ENCODE measurements around the gene ANGEL2. TPM values are rescaled to one million over a fixed set of nuclear protein-coding genes. Genes with fewer than 3 reads are reported as not detected.
"Not testable (repeated sequence)": the region's sequence is repeated elsewhere in the genome, so short reads cannot be mapped to it uniquely, and the experiment has no call there.

Gene ANGEL2
- polyA plus RNA-seq, 1 donor from 2014 or later = 33.1 TPM

DNA sequence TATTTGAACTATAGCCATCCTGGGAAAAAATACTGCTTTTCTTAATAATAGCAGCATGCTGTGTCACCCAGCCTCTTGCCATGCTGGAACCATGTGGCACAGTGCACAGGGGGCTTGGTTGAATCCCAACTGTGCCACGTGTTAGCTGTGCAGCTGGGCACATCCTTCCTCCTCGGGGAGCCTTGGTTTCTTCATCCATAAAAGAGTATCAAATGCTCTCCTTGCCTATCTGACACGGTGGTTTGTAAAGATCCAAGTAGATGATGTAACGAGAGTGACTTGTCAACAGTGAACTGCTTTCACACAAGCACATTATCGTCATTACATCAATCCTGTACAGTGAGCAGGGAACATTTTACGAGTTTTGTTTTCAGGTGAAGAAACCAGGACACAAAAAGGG, 41.0 kb downstream of the ANGEL2 start:
- H3K4me3 Mint-ChIP-seq = no peak overlapping the region
- no peak overlapping the region for H3K27ac Mint-ChIP-seq
- H3K9me3 Mint-ChIP-seq = peaks cover 0 to under 1% (median 0%) of the 10 kb centered on the region in 3 donors
- no peaks in the 10 kb centered on the region for H3K36me3 Mint-ChIP-seq
- peaks cover 0 to 4% (median 4%) of the 10 kb centered on the region in 3 donors for H3K4me1 Mint-ChIP-seq
- no peaks in the 10 kb centered on the region for H3K27me3 Mint-ChIP-seq

DNA sequence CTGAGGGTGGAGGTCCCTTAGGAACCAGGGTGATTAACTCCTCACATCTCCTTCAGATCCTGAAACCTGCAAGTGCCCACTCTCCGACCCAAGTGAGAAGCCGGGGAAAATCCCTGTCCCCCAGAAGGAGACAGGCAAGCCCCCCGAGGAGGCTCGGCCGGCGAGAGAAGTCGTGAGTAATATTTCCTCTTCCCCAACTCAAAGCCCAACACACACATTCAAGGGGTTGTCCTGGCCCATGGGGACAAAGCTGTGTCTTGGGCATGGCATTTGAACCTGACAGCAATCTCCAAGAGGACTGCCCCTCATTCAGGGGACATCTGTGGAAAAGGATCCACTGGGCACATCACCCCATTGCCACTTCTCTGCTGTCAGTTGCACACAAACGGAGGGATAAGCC, 41.8 kb downstream of the ANGEL2 start:
- Mint-ChIP-seq H3K9me3 (peaks cover 0 to 3% (median 0%) of the 10 kb centered on the region in 3 donors), H3K4me1 (peaks cover 0 to 4% (median 1%) of the 10 kb centered on the region in 3 donors), H3K36me3 (no peaks in the 10 kb centered on the region), H3K27me3 (no peaks in the 10 kb centered on the region), H3K4me3 (no peak overlapping the region), H3K27ac (peak overlapping the region in 1 of 3 donors; percentile 16)

DNA sequence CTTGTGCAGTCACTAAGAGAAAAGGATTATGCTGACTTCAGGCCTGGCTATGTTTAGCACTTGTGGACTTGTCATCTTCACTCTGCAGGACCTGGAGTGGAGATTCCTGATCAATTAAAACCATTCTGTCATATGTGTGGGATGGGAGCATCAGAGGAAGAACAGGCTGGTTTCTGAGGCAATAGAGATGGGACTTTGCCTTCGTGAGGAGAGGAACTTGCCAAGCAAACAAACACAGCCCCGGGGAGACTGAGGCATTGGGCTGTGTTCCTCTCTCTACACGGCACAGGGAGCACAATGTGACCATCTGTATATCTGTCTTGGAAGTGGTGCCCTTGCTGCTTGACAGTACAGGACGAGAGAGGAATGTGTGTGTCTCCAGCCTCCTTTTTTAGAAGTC, 42.2 kb downstream of the ANGEL2 start:
- Mint-ChIP-seq H3K27ac (peak overlapping the region in 1 of 3 donors; percentile 16), H3K27me3 (no peaks in the 10 kb centered on the region), H3K9me3 (peaks cover 0 to 3% (median 0%) of the 10 kb centered on the region in 3 donors), H3K36me3 (no peaks in the 10 kb centered on the region), H3K4me1 (peaks cover 0 to 1% (median 0%) of the 10 kb centered on the region in 3 donors), H3K4me3 (no peak overlapping the region)

DNA sequence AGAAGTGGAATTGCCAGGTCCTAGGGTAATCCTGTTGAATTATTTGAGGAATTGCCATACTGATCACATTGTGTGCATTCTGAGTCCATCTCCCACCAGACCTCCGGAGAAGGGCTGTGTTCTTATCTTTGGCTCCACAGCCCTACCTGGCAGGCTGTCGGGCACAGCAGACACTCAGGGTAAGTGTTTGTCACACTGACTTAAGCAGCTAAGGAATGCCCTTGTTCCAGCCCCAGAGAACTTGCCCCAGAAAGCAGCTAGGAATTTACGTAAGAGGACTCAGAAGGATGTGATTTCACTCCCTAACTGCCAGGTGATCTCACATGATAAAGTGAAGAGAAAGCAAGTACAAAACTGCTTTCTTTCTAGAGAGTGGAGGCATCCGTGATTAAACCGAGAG, 44.4 kb downstream of the ANGEL2 start:
- H3K4me1 Mint-ChIP-seq = peaks cover 0 to 1% (median 0%) of the 10 kb centered on the region in 3 donors
- H3K36me3 Mint-ChIP-seq = no peaks in the 10 kb centered on the region
- no peak overlapping the region for H3K27ac Mint-ChIP-seq
- peaks cover 5% of the 10 kb centered on the region for H3K27me3 Mint-ChIP-seq
- H3K9me3 Mint-ChIP-seq = peaks cover 0 to 3% (median 0%) of the 10 kb centered on the region in 3 donors
- H3K4me3 Mint-ChIP-seq = no peak overlapping the region

DNA sequence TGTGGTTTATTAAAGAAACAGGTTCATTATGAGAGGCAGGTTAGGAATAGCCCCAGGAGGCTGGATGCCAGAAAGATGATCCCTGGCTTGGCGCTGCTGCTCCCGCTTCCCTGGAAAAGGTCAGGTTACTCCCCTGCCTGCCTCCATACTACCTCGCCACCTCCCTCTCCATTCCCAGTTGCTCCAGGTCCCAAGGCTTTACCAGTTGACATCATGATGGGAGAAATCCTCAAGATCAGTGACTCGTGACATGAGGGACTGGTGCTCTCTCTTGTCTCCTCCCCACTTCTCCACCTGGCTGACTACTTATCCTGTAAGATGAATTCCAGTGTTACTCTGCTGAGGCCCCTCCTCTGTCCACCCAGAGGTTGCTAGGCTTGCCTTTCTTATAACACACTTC, 45.6 kb downstream of the ANGEL2 start:
- H3K27me3 Mint-ChIP-seq = peaks cover 9% of the 10 kb centered on the region
- H3K36me3 Mint-ChIP-seq = no peaks in the 10 kb centered on the region
- no peak overlapping the region for H3K4me3 Mint-ChIP-seq
- H3K4me1 Mint-ChIP-seq = peaks cover 0 to 1% (median 0%) of the 10 kb centered on the region in 3 donors
- H3K9me3 Mint-ChIP-seq = peaks cover 0 to 3% (median 0%) of the 10 kb centered on the region in 3 donors
- no peak overlapping the region for H3K27ac Mint-ChIP-seq

DNA sequence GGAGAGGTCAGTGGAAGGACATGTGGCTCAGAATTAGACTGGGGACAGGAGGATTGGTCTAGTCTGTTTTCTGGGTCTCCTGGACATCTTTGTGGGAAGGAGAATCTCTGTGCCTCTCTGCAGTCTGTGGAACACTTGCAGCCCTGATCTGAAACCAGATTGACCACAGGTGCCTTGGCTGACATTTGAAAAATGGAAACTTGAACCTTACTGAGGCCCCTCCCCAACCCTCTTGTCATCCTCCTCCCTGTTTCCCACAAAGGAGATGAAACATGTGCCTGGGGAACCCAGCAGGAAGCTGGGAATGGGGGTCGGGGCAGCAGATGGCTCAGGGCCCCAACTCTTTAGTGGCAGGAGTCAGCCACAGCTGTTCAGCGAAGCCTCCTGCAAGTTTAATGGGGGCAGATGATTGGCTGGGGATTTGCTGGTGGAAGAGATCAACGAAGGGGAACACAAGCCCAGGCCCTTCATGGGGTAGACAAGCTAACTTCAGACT, 47.3 kb downstream of the ANGEL2 start:
- Mint-ChIP-seq H3K4me3 (no peak overlapping the region), H3K27ac (no peak overlapping the region), H3K36me3 (no peaks in the 10 kb centered on the region), H3K27me3 (peaks cover 11% of the 10 kb centered on the region), H3K4me1 (peaks cover 0 to 1% (median 0%) of the 10 kb centered on the region in 3 donors), H3K9me3 (peaks cover 0 to 3% (median 0%) of the 10 kb centered on the region in 3 donors)

DNA sequence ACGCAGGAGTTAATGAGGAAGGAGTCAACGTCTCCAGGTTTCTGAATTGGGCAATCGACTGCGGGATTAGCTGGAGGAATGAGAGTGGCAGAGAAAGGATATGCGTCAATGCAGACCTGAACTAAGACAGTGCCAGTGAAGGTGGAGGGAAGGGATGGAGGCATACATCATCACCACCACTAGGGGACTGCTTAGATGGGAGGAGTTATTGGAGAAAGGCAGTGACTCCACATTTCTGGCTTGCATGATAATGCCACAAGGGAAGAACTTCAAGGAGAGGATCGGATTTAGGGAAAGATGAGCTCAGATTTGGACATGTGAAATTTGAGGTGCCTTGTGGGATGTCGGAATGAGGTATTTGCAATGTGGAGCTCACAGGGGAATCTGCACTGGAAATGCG, 47.9 kb downstream of the ANGEL2 start:
- H3K36me3 Mint-ChIP-seq = no peaks in the 10 kb centered on the region

DNA sequence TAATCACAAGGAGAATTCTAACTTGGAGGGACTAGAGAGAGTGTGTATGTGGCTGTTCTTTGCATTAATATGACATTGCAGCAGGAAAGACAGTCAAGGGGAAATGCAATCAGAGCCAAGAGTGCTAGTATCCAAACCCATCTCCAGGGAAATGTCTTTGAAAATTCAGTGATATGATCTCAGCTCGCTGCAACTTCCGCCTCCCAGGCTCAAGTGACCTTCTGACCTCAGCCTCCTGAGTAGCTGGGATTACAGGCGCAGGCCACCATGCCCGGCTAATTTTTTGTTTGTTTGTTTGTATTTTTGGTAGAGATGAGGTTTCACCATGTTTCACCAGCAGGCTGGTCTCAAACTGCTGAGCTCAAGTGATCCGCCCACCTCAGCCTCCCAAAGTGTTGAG, 49.1 kb downstream of the ANGEL2 start:
- Mint-ChIP-seq H3K27me3 (peaks cover 12% of the 10 kb centered on the region), H3K36me3 (peaks cover 3% of the 10 kb centered on the region), H3K27ac (no peak overlapping the region), H3K4me1 (peaks cover 0 to 3% (median 0%) of the 10 kb centered on the region in 3 donors), H3K9me3 (peaks cover 0 to 3% (median 0%) of the 10 kb centered on the region in 3 donors), H3K4me3 (no peak overlapping the region)

More for the DNA sequence above, 47.9 kb downstream of the ANGEL2 start:
- no peak overlapping the region for H3K4me3 Mint-ChIP-seq
- no peak overlapping the region for H3K27ac Mint-ChIP-seq
- peaks cover 11% of the 10 kb centered on the region for H3K27me3 Mint-ChIP-seq
- H3K4me1 Mint-ChIP-seq = peaks cover 0 to 1% (median 0%) of the 10 kb centered on the region in 3 donors
- peaks cover 0 to 3% (median 0%) of the 10 kb centered on the region in 3 donors for H3K9me3 Mint-ChIP-seq

DNA sequence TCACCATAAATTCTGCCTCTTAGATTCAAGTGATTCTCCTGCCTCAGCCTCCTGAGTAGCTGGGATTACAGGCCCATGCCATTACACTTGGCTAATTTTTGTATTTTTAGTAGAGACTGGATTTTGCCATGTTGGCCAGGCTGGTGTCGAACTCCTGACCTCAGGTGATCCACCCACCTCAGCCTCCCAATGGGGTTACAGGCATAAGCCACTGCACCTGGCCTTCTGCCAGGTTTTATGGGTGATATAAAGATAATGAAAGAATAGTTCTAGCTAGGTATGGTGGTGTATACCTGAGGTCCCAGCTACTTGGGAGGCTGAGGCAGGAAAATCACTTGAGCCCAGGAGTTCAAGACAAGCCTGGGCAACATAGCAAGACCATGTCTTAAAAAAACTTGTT, 50.7 kb downstream of the ANGEL2 start:
- peaks cover 14% of the 10 kb centered on the region for H3K27me3 Mint-ChIP-seq
- H3K4me3 Mint-ChIP-seq, H3K9me3 Mint-ChIP-seq, H3K4me1 Mint-ChIP-seq, H3K36me3 Mint-ChIP-seq, H3K27ac Mint-ChIP-seq: not testable (repeated sequence)

DNA sequence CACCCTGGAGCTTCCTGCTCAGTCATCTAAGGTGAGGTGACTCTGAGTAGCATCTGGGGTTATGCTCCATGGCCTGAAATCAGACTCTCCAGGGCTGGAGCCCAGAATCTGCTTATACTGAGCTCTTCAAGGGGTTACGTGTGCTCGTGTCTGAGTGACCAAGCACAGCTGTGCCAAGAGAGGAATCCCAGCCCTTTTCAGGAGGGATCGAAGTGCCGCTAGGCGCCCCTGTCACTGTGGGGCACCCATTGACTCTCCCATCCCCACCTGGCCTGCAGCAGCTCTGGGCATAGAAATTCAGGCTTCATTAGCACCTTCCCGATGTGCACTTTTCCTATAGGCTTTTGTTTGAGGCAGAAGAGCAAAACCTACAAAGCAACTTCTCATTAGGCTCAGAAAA, 51.6 kb downstream of the ANGEL2 start:
- H3K36me3 Mint-ChIP-seq = peaks cover 3% of the 10 kb centered on the region
- H3K27ac Mint-ChIP-seq = no peak overlapping the region
- no peak overlapping the region for H3K4me3 Mint-ChIP-seq
- H3K9me3 Mint-ChIP-seq = no peaks in the 10 kb centered on the region
- H3K27me3 Mint-ChIP-seq = peaks cover 14% of the 10 kb centered on the region
- peaks cover 0 to 9% (median 6%) of the 10 kb centered on the region in 3 donors for H3K4me1 Mint-ChIP-seq

DNA sequence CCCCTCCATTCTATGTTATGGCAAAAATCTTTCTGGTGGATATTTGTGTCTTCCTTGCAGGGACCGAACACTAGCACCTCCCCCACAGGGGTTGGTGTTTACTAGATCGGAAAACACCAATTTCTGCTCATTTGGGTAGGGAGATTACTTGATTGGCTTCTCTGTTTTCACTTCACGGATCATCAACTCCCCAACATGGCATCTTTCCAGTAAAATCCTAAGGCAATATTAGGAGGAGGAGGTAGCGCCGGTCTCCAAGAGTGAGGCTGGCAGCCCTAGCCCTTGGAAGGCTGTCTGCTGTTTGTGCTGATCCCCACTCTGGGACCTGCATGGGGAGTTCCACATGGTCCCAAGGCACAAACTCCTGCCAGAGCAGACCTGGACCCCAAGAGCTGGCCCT, 53.2 kb downstream of the ANGEL2 start:
- peaks cover 11% of the 10 kb centered on the region for H3K27me3 Mint-ChIP-seq
- H3K27ac Mint-ChIP-seq = peak overlapping the region in 1 of 3 donors; percentile 75
- no peaks in the 10 kb centered on the region for H3K9me3 Mint-ChIP-seq
- peaks cover 0 to 11% (median 6%) of the 10 kb centered on the region in 3 donors for H3K4me1 Mint-ChIP-seq
- H3K4me3 Mint-ChIP-seq = no peak overlapping the region
- H3K36me3 Mint-ChIP-seq = peaks cover 3% of the 10 kb centered on the region

DNA sequence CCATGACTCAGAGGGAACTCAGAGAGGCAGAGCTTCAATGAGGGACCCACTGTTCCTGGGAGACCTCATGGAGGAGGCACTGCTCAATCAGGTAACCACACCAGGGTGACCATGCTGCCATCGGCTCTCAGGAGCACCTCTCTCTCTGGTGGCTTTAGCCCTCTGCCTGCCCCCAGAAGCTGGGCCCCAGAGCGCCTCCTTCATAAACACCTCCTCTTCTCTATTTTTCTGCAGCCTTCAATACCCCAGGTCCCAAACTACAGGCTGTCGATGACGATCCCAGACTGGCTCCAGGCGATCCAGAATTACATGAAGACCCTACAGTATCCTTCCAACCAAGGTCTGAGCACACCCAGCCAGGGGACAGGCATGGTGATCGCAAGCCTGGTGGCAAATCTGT, 54.7 kb downstream of the ANGEL2 start:
- H3K4me1 Mint-ChIP-seq = peaks cover 0 to 16% (median 6%) of the 10 kb centered on the region in 3 donors
- peaks cover 3% of the 10 kb centered on the region for H3K36me3 Mint-ChIP-seq
- H3K27ac Mint-ChIP-seq = no peak overlapping the region
- H3K27me3 Mint-ChIP-seq = peaks cover 9% of the 10 kb centered on the region
- H3K4me3 Mint-ChIP-seq = no peak overlapping the region
- no peaks in the 10 kb centered on the region for H3K9me3 Mint-ChIP-seq

DNA sequence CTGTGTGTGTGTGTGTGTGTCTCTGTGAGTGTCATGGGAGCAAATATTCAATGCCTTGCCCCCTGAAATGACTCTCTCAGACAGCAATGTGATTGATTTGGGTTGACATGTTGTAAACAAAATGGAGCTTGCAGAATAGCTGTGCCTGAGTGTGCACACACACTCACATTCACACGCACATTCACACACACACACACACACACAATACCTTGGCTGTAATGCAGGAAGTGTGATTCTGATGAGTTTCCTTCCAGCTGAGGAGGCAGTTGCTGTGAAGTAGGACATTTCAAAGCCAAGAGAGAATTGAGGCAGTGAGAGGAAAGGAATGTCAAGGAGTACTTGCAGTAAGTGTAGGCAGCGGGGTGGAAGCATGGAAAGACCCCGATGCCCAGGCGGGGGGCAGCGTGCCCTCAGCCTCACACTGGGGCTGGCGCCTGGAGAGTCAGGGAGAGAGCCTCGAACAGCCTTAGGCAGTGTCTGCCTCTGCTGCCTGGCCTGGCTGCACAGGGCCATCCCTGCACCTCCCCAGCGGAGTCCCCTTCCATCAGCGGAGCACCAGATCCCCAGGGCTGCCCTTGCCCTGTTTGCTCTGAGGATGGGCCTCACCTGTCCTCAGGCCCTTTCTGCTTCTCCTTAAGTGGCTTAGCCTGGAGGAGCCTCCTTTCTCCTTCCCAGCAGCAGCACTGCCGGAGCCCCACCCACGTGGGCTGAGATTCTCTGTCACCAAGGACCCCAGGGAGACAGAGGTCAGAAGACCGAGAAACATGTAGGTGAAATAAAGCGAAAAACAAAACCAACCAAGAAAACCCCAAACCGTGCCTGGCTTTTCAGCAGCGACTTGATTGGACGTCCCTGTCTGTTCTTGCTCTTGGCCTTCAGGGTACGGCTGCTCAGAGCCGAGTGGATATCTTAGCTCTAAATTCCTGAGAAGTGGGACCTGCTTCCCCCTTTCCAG, 56.1 kb downstream of the ANGEL2 start:
- peaks cover 8% of the 10 kb centered on the region for H3K27me3 Mint-ChIP-seq
- H3K4me1 Mint-ChIP-seq = peaks cover 0 to 16% (median 6%) of the 10 kb centered on the region in 3 donors
- peaks cover 3% of the 10 kb centered on the region for H3K36me3 Mint-ChIP-seq
- H3K9me3 Mint-ChIP-seq = no peaks in the 10 kb centered on the region
- no peak overlapping the region for H3K27ac Mint-ChIP-seq
- peak overlapping the region in 1 of 4 donors; percentile 1 for H3K4me3 Mint-ChIP-seq

DNA sequence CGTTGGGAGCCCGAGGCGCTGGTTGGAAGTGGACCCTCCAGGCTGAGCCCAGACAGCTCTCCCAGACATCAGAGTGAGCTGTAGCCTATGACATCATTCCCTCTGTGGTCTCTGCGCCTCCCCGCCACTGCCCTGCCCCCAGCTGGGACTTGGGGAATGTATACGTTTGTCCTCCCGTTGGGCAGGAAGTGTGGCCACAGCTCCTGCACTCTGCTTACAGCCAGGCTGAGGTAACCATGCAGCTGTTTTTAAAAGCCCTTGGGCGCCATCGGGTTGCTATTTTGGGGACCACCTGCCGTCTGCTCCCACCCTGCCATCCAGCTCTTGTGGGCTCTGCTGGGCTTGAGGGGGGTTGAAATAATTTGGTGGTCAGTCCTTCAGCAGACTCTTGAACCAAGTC, 57.5 kb downstream of the ANGEL2 start:
- Mint-ChIP-seq H3K9me3 (no peaks in the 10 kb centered on the region), H3K36me3 (peaks cover 3% of the 10 kb centered on the region), H3K4me1 (peaks cover 0 to 16% (median 6%) of the 10 kb centered on the region in 3 donors), H3K27me3 (peaks cover 8% of the 10 kb centered on the region), H3K4me3 (no peak overlapping the region), H3K27ac (no peak overlapping the region)

DNA sequence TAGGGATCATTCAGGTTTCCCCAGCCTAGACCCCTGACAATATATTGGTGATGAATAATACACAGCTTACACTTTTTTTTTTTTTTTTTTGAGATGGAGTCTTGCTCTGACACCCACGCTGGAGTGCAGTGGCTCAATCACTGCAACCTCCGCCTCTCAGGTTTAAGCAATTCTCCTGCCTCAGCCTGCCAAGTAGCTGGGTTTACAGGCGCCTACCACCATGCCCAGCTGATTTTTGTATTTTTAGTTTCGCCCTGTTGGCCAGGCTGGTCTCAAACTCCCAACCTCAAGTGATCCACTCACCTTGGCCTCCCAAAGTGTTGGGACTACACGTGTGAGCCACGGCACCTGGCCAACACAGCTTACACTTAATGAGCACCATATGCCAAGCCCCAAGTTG, 58.1 kb downstream of the ANGEL2 start:
- Mint-ChIP-seq H3K36me3 (peaks cover 3% of the 10 kb centered on the region), H3K9me3 (no peaks in the 10 kb centered on the region), H3K4me1 (peaks cover under 1 to 16% (median 6%) of the 10 kb centered on the region in 3 donors), H3K27me3 (peaks cover 12% of the 10 kb centered on the region), H3K4me3 (no peak overlapping the region), H3K27ac (no peak overlapping the region)
